GM23338 (cell line): ENCODE measurements around the gene ANAPC2.

ENCODE experiments used
- EZH2 ChIP-seq: fragments of 200-600 bp; sonication (generic); IDR thresholded peaks from one replicate; pipeline ENCODE4 v1.8.0; 2017; ENCODE audit warnings: antibody characterized with exemption, mild to moderate bottlenecking, low read depth; ENCODE audit not compliant: unreplicated experiment
- EZH2phosphoT487 ChIP-seq: fragments of 200-600 bp; sonication (generic); IDR thresholded peaks from one replicate; pipeline ENCODE4 v1.8.1; 2018; ENCODE audit warnings: antibody characterized with exemption; ENCODE audit not compliant: unreplicated experiment
- NANOG ChIP-seq: IDR thresholded peaks from 2 replicates; pipeline ENCODE4 v1.6.1; 2016; ENCODE audit warnings: antibody characterized with exemption, borderline replicate concordance
- POLR2AphosphoS5 ChIP-seq: IDR thresholded peaks from 2 replicates; pipeline ENCODE4 v1.6.1; 2016; ENCODE audit warnings: antibody characterized with exemption, low read depth
- TF ChIP-seq, protein P1 (sequence below), 2 experiments: fragments of 200-600 bp in 1 of 2; sonication (generic) in 1 of 2; conservative IDR thresholded peaks; 2 replicates each; pipeline versions ENCODE4 v1.5.1 to v1.6.1; 2016 to 2017; ENCODE audit warnings: antibody characterized with exemption in 2 of 2, low read depth in 2 of 2, mild to moderate bottlenecking in 2 of 2, moderate library complexity in 1 of 2
- TF ChIP-seq, protein P2 (sequence below): IDR thresholded peaks from one replicate; pipeline ENCODE4 v1.6.1; 2018; ENCODE audit warnings: antibody characterized with exemption; ENCODE audit not compliant: unreplicated experiment
- TF ChIP-seq, protein P3 (sequence below): fragments of 250-450 bp; sonication (Bioruptor Pico); IDR thresholded peaks from 2 replicates; pipeline ENCODE4 v1.5.0; 2020; ENCODE audit warnings: mild to moderate bottlenecking, moderate library complexity
- TF ChIP-seq, protein P4 (sequence below): IDR thresholded peaks from 2 replicates; pipeline ENCODE4 v1.6.1; 2016; ENCODE audit warnings: antibody characterized with exemption

DNA sequence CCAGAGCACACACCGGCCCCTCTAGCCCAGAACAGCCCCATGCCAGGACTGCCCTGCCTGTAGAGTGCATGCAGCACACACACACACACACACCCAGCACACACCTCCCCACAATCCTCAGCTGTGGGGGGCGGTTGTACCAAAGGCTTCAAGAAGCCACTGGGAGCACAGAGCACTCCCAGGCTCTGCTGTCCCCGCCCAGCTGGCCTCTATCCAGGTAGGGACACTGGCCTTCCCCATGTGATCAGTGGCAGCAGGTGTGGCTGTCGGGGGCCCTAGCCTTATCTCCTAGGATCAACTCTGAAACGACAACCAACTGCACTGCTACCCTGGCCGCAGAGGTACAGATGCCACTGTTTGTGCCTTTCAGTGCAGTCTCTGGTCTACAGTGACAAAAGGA is 2.0 kb downstream of the ANAPC2 start:
- TF ChIP-seq EZH2phosphoT487 (no peak), POLR2AphosphoS5 (no peak), EZH2 (no peak), NANOG (no peak)
- TF ChIP-seq, protein P1, sequence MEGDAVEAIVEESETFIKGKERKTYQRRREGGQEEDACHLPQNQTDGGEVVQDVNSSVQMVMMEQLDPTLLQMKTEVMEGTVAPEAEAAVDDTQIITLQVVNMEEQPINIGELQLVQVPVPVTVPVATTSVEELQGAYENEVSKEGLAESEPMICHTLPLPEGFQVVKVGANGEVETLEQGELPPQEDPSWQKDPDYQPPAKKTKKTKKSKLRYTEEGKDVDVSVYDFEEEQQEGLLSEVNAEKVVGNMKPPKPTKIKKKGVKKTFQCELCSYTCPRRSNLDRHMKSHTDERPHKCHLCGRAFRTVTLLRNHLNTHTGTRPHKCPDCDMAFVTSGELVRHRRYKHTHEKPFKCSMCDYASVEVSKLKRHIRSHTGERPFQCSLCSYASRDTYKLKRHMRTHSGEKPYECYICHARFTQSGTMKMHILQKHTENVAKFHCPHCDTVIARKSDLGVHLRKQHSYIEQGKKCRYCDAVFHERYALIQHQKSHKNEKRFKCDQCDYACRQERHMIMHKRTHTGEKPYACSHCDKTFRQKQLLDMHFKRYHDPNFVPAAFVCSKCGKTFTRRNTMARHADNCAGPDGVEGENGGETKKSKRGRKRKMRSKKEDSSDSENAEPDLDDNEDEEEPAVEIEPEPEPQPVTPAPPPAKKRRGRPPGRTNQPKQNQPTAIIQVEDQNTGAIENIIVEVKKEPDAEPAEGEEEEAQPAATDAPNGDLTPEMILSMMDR (conservative IDR thresholded peaks at IDR 0.05; ENCODE audit: low read depth in 2 of 2) = no peak
- TF ChIP-seq, protein P2, sequence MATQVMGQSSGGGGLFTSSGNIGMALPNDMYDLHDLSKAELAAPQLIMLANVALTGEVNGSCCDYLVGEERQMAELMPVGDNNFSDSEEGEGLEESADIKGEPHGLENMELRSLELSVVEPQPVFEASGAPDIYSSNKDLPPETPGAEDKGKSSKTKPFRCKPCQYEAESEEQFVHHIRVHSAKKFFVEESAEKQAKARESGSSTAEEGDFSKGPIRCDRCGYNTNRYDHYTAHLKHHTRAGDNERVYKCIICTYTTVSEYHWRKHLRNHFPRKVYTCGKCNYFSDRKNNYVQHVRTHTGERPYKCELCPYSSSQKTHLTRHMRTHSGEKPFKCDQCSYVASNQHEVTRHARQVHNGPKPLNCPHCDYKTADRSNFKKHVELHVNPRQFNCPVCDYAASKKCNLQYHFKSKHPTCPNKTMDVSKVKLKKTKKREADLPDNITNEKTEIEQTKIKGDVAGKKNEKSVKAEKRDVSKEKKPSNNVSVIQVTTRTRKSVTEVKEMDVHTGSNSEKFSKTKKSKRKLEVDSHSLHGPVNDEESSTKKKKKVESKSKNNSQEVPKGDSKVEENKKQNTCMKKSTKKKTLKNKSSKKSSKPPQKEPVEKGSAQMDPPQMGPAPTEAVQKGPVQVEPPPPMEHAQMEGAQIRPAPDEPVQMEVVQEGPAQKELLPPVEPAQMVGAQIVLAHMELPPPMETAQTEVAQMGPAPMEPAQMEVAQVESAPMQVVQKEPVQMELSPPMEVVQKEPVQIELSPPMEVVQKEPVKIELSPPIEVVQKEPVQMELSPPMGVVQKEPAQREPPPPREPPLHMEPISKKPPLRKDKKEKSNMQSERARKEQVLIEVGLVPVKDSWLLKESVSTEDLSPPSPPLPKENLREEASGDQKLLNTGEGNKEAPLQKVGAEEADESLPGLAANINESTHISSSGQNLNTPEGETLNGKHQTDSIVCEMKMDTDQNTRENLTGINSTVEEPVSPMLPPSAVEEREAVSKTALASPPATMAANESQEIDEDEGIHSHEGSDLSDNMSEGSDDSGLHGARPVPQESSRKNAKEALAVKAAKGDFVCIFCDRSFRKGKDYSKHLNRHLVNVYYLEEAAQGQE = no peak
- TF ChIP-seq, protein P3, sequence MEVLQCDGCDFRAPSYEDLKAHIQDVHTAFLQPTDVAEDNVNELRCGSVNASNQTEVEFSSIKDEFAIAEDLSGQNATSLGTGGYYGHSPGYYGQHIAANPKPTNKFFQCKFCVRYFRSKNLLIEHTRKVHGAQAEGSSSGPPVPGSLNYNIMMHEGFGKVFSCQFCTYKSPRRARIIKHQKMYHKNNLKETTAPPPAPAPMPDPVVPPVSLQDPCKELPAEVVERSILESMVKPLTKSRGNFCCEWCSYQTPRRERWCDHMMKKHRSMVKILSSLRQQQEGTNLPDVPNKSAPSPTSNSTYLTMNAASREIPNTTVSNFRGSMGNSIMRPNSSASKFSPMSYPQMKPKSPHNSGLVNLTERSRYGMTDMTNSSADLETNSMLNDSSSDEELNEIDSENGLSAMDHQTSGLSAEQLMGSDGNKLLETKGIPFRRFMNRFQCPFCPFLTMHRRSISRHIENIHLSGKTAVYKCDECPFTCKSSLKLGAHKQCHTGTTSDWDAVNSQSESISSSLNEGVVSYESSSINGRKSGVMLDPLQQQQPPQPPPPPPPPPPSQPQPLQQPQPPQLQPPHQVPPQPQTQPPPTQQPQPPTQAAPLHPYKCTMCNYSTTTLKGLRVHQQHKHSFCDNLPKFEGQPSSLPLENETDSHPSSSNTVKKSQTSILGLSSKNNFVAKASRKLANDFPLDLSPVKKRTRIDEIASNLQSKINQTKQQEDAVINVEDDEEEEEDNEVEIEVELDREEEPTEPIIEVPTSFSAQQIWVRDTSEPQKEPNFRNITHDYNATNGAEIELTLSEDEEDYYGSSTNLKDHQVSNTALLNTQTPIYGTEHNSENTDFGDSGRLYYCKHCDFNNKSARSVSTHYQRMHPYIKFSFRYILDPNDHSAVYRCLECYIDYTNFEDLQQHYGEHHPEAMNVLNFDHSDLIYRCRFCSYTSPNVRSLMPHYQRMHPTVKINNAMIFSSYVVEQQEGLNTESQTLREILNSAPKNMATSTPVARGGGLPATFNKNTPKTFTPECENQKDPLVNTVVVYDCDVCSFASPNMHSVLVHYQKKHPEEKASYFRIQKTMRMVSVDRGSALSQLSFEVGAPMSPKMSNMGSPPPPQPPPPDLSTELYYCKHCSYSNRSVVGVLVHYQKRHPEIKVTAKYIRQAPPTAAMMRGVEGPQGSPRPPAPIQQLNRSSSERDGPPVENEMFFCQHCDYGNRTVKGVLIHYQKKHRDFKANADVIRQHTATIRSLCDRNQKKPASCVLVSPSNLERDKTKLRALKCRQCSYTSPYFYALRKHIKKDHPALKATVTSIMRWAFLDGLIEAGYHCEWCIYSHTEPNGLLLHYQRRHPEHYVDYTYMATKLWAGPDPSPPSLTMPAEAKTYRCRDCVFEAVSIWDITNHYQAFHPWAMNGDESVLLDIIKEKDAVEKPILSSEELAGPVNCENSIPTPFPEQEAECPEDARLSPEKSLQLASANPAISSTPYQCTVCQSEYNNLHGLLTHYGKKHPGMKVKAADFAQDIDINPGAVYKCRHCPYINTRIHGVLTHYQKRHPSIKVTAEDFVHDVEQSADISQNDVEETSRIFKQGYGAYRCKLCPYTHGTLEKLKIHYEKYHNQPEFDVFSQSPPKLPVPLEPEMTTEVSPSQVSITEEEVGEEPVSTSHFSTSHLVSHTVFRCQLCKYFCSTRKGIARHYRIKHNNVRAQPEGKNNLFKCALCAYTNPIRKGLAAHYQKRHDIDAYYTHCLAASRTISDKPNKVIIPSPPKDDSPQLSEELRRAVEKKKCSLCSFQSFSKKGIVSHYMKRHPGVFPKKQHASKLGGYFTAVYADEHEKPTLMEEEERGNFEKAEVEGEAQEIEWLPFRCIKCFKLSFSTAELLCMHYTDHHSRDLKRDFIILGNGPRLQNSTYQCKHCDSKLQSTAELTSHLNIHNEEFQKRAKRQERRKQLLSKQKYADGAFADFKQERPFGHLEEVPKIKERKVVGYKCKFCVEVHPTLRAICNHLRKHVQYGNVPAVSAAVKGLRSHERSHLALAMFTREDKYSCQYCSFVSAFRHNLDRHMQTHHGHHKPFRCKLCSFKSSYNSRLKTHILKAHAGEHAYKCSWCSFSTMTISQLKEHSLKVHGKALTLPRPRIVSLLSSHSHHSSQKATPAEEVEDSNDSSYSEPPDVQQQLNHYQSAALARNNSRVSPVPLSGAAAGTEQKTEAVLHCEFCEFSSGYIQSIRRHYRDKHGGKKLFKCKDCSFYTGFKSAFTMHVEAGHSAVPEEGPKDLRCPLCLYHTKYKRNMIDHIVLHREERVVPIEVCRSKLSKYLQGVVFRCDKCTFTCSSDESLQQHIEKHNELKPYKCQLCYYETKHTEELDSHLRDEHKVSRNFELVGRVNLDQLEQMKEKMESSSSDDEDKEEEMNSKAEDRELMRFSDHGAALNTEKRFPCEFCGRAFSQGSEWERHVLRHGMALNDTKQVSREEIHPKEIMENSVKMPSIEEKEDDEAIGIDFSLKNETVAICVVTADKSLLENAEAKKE (CRISPR knock-in tag) = no peak
- TF ChIP-seq, protein P4, sequence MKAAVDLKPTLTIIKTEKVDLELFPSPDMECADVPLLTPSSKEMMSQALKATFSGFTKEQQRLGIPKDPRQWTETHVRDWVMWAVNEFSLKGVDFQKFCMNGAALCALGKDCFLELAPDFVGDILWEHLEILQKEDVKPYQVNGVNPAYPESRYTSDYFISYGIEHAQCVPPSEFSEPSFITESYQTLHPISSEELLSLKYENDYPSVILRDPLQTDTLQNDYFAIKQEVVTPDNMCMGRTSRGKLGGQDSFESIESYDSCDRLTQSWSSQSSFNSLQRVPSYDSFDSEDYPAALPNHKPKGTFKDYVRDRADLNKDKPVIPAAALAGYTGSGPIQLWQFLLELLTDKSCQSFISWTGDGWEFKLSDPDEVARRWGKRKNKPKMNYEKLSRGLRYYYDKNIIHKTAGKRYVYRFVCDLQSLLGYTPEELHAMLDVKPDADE = no peak
